ACHN (cell line): Measurements from ENCODE around the gene MB21D2.

Experiments used
- DNase-seq: peaks from one replicate; pipeline ENCODE4 v3.0.0-alpha.2; 2015
- in situ Hi-C: cut with HindIII; loops from 2 replicates; pipeline ENCODE4 v1.10.0; 2017; ENCODE audit warnings: low sequenced_read_pairs, low pct_ligation_motif_present, low pct_unique_long_range_greater_than_20kb

The MB21D2 gene

DNA sequence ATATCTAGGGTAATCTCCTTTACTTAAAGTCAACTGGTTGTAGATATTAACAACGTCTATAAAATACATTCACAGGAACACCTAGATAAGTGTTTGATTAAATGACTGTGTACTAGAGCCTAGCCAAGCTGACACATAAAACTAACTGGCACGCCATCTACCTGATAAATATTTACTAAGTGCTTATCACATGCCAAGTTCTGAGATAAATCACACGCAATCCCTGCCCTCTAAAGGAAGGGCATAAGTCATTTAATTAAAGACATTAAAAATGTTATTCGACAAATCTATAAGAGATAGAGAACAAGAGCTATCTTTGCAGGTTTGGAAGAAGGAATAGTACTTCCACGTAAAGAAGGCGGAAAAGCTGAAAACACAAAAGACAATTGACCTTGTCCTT, 11.1 kb upstream of the MB21D2 start:
- in situ Hi-C loops: no loop called here
- DNase-seq: no peak

DNA sequence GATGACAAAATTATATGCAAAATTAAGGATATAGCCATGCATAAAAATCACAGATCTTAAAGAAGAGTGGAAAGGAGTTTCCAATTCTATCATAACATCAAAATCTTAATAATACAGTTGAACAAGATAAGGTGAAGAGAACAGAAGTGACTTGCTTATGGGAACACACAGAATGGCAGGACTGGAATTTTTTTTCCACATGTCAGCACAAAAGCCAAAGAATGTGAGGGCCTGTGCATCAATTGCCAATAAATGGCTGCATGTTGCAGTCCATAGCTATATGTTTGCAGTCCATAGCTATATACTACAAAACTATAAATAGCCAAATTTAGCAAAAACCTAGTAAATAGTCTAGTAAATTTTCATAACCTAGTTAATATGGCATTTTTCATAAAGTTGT, 10.4 kb upstream of the MB21D2 start:
- in situ Hi-C loops: no loop called here
- DNase-seq: no peak

DNA sequence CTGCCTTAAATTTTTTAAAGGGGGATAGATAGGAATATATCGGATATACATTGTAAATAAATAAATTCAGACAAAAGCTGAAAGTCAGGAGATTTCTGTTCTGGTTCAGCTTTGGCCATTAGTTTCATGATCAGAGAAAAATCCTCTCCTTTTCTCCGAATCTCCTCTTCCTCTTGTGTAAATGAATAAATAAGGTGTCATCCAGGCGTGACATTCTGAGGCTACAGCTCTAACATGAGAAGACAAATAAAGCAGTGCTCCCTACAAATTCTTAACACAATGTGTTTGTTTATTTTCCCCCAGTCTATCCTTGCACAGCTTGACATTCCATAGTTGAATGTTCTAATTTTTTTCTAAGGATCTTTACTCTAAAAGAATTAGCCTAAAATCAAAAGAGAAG, 9.4 kb upstream of the MB21D2 start:
- in situ Hi-C loops: no loop called here
- no peak for DNase-seq

DNA sequence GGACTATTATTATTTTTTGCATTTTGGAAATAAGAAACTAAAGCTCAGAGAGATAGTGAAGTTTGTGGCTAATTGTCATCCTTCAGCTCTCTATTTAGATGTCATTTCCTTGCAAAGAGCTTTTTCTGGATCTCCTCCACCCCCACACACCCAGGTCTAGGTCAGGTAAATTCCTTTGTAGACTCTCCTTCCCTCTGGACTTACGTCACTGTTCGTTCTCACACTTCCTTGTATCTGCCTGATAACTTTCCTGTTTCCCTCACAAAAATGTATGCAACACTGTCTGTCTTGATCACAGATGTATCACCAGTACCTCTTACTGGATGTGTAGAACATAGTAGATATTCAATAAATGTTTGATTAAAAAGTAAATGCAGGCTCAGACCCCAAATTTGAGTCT, 6.1 kb upstream of the MB21D2 start:
- in situ Hi-C loops: no loop called here
- no peak for DNase-seq

DNA sequence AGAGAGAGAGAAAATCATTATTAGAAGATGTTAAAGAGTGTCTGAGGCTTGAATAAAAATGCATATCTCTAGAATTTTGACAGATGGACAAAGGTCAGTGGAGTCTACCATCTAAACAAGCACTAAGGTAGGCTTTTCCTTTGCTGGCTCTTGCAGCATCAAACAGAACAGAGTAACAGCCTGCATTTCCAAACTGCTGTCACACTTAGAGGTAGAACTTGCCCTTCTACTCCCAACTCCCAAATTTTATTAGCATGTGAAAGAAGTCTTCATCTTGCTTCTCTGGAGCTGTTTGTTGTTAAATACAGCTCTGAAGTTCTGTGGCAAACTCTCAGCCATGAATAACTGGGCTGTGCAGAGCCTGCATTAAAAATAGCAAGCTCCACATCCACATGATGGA, 4.1 kb upstream of the MB21D2 start:
- in situ Hi-C loops: no loop called here
- DNase-seq: no peak

DNA sequence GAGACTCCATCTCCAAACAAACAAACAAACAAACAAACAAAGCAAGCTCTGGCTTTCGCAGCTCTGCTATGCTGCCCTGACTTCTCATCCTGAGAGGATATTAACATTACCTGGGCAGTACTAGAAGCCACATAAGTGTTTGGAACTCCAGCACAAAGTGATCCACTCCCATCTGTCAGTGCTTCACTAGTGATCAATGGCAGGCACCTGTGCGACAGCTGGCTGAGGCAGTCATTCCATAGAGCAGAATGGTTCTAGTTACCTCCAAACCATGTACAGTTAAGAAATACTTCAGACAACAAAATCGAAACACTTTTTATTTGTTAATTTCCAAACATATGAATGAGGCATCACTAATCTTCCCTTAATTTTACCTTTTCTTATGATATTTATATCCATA, 2.8 kb upstream of the MB21D2 start:
- no peak for DNase-seq
- in situ Hi-C loops: no loop called here

DNA sequence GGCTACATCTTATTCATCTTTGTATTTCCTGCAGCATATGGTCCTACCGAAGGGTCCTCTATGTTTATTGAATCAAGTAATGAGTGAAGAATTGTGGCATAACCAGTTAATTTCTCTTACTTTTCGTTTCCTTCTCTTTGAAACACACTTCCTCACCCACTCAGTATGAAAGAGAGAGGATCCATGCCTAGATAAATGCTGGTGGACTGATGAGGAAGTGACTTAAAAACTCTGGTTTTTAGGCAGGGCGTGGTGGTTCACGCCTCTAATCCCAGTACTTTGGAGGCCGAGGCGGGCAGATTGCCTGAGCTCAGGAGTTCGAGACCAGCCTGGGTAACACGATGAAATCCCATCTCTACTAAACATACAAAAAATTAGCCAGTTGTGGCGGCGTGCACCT, 2.2 kb upstream of the MB21D2 start:
- in situ Hi-C loops: no loop called here
- no peak for DNase-seq

DNA sequence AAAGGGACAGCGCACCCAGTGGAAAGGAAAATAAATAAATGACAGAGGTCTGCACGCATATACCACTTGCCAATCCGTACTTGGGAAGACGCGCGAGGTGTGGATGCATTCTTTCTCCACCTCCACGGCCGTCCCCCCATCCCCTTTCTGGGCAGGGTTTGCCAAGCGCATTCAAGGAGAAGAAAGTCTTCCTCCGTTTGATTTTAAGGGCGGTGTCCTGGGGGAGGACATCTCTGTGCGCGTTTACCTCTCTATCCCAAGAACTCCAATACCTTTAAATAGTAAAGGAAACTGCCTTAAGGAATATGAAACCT, 576 bp upstream of the MB21D2 start:
- in situ Hi-C loops: no loop called here
- no peak for DNase-seq

DNA sequence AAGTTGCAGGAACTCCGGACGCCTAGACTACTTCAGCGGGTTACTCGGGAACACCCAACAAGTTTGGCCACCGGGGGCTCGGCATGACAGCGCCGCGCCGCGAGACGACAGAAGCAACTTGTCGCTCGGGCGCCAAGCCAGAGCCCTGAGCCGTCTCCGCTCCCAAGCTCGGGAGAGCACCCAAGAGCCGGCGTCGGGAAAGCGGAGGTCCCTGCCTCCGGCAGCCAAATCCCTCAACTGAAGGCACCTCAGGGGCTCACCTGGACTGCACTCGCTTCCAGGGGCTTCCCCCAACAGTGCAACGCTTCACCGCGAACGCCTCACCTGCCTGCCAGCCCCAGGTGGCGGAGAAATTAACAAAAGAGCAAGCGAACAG, 640 bp downstream of the MB21D2 start:
- DNase-seq: peak; percentile 50
- in situ Hi-C loops: no loop called here

DNA sequence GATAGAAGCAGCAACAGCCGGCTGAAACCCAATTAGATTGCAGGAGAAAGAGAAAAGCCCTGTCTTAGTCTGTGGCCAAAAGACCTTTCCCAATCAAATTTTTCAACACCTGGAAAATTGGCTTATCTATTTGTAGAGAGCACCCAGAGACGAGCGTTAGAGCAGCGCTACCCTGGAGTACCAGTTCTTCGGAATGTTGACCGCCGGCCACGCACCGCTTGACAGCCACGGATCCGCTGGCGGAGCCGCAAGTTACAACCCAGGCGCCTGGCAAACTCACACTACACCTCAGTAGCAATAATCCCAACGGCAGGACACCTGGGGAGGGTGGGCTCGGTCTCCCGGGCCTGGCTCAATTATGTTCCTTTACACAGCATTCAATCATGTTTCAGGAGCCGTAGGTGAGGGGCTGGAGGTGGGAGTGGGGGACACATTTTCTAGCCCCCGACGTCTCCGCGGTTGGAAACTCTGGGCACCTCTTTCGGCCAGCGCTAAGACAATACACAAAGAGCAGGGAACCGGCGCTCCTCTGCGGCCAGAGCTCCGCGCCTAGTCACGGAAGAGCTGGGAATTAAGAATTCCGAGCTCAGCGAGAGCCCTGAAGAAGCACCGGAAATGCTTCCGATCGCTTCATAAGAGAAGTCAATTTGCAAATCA, 1.2 kb downstream of the MB21D2 start:
- in situ Hi-C loops: no loop called here
- peak; percentile 62 for DNase-seq

DNA sequence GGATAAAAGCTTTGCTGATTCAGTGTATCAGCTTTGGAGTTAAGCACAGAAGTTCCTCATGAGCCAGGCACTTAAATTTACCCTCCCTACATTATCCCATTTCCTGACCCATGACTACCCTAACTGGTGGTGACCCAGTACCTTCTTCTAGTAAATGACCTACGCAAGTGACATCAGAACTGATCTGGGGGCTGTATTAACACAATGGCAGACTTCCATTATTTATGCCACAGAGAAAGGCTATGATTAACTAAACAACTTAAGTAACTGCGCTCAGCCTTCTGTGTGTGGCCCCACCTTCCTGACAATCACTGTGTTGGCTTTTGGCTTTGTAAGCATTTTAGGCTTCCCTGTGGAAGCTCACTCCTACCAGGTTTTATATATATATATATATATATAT, 1.9 kb downstream of the MB21D2 start:
- in situ Hi-C loops: no loop called here
- no peak for DNase-seq

DNA sequence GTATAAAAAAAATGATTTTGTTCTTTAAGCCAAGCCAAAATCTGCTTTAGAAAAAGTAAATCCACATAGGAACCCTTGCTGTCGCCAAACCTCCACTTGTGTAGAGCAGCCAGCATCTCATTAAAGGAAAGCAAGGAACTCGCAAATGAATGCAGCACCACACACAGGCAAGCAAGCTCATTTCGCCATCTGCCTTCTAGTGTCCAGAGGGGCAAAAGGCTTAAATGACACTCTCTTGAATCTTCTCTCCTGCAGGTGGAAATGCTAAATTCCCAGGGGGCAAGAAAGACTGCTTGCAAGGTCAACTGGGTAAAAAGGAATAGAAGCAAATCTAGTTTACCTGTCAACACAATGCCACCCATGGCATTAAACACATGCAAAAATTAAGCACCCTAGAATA, 2.4 kb downstream of the MB21D2 start:
- peak; percentile 60 for DNase-seq
- in situ Hi-C loops: no loop called here

DNA sequence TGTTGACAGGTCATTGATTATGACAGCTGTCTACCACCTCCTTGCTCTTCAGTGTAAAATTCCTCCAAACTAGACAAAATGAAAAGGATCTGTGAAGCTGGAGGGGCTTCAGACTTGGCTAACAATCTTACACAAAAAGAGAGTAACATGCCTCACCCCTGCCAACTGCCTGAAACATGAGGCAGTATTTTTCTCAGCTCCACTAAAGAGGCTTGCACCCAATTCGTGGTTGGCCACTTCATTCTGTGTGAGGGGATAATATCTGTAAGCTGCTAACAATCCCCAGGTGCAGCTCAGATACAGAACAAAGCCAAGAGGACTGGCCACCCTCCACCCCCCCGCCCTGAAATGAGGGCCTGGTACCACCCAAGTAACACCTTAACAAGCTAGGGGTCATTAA, 2.8 kb downstream of the MB21D2 start:
- DNase-seq: no peak

DNA sequence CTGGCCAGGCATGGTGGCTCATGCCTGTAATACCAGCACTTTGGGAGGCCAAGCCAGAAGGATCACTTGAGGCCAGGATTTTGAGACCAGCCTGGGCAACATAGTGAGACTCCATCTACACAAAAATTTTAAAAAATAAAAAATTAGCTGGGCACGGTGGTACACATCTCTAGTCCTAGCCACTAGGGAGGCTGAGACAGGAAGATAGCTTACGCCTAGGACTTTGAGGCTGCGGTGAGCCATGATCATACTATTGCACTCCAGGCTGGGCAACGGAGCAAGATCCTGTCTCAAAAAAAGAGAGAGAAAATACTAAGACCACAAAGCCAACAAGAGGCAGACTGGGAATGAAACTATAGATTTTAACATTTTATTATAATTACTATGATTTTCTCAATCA, 4.1 kb downstream of the MB21D2 start:
- in situ Hi-C loops: no loop called here
- no peak for DNase-seq

More for the DNA sequence above, 2.8 kb downstream of the MB21D2 start:
- in situ Hi-C loops: no loop called here

DNA sequence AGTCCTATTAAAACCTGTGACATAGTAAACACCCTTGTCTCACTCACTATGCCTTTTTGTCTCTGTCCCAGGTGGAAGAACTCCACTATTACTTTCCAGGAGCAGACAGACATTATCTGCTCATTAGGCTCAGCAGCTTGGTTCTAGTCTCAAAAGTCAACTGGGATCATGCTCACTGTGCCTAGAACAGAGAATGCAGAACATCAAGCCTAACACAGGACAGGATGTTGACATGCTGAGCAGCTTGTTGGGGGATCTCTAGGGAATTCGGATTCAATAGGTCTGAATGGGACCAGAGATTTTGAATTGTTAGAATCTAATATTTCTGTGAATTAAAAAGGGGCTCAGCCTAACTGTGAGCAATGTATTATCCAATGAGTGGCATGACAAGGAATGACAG, 6.4 kb downstream of the MB21D2 start:
- no peak for DNase-seq
- in situ Hi-C loops: no loop called here

DNA sequence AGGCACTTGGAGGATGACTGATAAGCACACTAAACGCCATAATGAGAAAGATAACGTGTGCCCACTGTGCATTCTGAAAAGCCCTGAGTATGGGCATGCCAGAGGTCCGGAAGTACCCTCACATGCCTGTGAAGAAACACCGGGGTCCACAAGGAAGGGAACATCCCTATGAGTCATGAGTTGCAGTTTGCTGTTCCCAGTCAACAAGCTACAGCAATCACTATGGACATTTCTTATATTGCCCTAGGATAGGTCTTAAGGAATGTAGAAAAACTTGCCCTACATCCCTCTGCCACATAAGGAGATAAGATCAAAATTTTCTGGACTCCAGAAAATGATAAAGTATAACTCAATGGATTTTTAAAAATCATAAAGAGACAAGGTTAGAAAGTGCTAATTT, 9.9 kb downstream of the MB21D2 start:
- DNase-seq: no peak
- in situ Hi-C loops: no loop called here

DNA sequence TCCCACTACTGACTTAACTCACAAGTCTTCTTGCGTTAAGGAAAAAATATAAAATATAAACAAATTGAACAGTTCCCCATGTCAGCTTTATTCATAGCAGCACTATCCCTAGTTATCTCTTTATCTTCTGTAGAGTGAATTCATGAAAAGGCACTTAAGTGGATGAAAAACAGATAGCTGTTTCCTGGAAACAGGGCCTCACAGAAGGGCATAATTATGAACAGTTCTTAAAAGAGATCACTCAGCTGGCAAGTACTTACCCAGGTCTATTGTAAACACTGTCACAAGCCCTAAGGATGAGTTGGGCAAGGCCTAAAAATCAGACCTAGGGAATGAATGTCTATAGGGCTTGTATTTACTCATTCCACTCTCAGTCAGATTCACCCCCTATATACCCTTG, 10.7 kb downstream of the MB21D2 start:
- no peak for DNase-seq
- in situ Hi-C loops: no loop called here

DNA sequence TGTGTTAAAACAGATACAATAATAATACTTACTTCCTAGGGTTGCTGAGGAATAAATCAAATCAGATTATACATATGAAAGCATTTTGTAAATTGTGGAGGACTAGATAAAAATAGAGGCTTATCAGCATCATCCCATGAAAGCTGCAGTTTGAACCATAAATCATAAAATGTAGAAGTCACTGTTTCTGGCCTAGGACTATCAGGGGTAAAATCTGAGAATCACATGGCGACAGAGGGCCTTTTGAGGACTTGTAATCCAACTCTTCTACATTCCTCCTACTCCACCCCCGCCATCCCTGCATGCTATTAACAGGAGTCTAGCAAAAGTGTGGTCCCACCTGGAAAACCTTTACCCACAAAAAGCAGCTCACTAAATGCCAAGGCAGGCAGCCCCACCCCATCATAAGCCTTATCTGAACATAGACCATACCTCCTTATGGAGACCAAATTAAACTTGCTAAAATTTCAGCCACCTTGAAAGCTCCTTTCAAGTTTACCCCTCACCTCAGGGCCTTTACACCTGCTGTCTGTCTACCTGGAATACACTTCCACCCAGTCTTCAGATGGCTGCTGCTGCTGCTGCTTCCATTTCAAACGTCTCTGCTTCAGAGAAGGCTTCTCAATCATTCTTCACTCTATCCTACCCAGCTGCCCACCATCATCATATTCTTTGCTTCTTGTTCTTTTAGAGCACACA, 11.5 kb downstream of the MB21D2 start:
- in situ Hi-C loops: no loop called here
- DNase-seq: no peak

DNA sequence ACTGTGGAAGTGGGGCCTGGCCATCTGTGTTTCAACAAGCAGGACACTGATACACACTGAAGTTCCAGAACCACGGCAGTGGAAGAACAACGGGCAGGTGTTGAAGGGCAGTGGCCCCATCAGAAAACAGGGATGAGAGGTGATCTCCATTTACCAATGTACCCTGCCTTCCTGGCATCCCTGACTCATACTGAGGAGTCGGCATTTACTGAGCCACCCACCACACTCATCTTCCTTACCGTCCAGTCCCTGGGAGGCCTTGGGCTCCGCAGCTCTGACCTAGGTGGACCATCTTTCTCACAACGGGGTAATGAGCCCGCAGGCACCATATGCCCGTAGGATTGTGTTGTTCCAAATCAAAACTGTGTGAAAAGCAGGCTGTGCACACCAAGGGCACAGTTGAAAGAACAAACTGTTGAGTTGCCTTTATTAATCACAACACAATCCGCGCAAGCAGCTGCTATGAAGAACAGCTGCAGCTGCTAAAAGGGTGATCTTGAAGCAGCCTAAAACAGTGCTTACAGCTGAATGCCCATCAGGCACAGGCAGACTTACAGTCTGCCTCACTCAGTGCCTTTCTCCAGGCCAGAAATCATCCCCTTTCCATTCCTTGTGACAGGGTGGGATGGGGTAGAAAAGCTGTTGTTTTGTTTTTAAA, 12.9 kb downstream of the MB21D2 start:
- in situ Hi-C loops: no loop called here

DNA sequence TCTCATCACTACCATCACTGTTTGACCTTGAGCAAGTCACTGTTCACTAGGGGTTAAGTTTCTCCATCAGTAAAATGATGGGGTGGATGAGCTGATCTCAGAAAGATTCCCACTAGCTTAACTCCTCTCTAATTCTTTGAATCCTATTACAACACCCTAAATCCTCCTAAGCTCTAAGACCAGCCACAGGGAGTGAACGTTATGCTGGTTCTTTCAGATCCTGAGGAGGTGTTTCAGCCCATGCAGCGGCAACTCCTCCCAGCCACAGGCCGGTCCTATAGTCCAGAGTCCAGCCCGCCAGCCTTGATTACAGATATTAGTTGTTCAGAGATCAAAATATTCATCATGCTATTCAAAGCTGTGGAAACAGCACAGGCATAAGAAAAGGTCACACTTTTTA, 15.1 kb downstream of the MB21D2 start:
- in situ Hi-C loops: no loop called here
- DNase-seq: no peak

More for the DNA sequence above, 12.9 kb downstream of the MB21D2 start:
- DNase-seq: no peak
